GM19043 (cell line): ENCODE measurements around the gene CEP72.
A peak's percentile ranks its signal among the peaks of the same experiment; 100 is the strongest.
"Not testable (repeated sequence)": the region's sequence is repeated elsewhere in the genome, so short reads cannot be mapped to it uniquely, and the experiment has no call there.

Experiments
- ATAC-seq: cut with Tn5 transposase; IDR thresholded peaks from one replicate; pipeline ENCODE4 v1.9.1; 2021; ENCODE audit warnings: low read depth; ENCODE audit not compliant: unreplicated experiment

Gene CEP72

DNA sequence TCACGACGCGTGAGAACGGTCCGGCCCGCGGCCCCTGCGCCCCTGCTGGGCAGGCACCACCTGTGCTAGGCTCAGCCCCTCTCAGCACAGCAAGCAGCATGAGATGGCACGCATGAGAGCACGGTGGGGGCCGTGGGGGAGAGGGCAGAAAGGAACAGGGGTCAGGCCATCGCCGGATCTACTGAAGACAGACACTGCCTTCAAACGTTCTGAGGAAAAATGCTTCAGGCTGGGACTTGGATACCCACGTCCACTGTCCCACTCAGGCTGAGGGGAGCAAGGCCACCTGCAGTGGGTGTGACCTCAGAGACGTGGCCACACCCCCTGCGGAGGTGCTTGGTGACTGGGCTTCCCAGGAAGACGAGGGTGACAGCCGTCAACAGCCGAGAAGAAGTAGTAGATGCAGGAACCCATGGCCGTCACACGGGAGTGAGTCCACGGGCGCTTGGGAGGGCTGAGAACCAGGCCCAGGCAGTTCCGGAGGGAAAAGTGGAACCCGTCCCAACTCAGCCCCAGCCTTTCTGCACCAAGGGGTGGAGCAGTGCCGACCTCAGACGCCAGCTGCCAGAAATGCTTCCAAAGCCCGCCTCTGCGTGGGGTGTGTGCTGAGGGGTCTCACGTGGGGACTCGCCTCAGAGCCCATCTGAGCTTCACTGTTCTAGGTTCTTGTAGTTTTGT lies 68.1 kb downstream of the CEP72 start:
- ATAC-seq = not testable (repeated sequence)

DNA sequence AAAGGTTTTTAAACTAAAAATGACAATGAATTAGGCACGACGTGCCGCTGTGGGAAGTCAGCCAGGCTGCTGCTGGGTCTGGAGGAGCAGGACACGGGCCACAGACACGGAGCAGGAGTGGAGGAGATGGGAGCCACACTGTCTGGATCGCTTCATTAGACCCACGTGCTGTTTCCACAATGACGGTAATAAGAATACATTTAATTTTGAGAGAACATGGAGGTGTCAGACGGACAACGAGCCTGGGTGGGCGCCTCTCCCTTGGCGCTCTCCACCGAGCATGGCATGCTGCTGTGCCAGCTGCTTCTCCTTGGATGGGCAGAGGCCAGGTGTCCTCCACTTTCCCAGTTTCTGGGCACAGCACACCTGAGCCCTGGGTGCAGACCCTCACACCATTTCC lies 68.7 kb downstream of the CEP72 start:
- not testable (repeated sequence) for ATAC-seq

DNA sequence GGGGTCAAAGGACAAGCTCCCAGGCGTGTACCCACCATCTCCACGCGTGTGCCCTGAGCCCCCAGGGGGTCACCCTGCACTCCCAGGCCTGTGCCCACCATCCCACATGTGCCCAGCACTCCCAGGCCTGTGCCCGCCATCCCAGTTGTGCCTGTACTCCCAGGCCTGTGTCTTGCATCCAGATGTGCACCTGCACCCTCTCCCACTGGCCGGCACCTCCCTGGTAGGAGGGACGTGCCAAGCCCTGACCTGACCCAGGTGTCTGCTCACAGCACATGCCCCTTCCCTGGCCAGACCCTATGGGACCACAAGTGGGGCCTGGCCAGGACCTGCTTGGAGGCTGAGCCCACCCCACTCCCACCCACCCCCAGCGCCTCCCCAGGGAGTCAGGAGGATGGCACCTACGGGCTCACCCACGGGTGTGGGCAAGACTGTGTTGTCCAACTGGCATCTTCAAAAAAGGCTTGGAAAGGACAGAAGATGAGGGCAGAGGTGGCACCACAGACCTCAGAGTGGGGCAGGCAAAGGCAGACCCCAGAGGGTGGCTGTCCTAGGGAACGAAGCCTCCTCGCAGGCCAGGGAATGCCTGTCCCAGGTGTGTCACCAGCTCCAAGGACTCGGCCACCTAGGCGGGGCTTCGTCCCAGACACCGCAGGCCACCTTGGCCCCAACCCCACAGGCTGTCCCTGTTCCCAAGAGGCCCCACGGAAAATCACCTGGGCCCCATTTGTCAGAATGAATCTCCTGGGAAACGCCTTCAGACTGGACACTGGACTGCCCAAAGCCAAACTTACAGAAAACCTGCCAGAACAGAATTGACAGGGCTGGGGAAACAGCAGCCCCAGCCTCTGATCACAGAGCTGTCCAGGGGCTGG lies 69.4 kb downstream of the CEP72 start:
- not testable (repeated sequence) for ATAC-seq

DNA sequence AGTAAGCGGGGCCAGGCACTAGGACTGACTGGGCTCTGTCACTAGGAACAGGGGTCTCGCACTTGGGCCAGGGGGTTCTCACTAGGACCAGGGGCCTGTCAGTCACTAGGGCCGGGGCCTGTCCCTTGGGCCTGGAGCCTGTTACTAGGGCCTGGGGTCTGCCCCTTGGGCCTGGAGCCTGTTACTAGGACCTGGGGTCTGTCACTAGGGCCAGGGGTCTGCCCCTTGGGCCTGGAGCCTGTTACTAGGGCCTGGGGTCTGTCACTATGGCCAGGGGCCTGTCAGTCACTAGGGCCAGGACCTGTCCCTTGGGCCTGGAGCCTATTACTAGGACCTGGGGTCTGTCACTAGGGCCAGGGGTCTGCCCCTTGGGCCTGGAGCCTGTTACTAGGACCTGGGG lies 70.1 kb downstream of the CEP72 start:
- ATAC-seq = not testable (repeated sequence)

DNA sequence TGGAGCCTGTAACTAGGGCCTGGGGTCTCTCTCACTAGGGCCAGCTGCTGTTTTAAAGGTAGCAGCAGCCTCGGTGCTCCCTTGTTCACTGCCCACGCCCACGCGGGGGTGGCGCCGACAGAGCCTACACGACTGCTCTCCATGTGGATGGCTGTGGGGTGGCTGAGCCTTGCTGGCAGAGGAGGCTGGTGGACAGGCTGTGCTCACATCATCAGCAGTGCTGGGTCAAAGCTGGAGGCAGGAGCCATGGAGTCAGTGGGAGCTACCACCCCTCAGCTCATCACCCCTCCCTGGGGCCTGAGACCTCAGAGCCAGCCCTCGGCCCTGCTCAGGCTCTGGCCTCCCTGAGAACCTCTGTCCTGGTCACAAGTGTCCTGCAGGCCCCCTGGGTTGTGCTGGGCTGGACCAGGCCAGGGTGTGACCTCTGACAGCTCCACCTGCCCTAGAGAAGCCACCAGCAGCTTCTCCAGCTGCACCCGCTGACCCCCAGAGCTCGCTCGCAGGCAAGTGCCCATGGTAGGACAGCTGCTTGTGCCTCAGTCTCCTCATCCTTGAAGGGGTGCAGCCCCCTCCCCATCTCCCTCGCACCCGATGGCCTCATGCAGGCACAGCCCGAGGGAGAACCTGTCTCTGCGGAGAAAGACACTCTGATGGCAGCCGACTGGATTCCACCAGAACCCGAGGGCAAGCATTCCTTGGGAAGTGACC lies 70.7 kb downstream of the CEP72 start:
- not testable (repeated sequence) for ATAC-seq

DNA sequence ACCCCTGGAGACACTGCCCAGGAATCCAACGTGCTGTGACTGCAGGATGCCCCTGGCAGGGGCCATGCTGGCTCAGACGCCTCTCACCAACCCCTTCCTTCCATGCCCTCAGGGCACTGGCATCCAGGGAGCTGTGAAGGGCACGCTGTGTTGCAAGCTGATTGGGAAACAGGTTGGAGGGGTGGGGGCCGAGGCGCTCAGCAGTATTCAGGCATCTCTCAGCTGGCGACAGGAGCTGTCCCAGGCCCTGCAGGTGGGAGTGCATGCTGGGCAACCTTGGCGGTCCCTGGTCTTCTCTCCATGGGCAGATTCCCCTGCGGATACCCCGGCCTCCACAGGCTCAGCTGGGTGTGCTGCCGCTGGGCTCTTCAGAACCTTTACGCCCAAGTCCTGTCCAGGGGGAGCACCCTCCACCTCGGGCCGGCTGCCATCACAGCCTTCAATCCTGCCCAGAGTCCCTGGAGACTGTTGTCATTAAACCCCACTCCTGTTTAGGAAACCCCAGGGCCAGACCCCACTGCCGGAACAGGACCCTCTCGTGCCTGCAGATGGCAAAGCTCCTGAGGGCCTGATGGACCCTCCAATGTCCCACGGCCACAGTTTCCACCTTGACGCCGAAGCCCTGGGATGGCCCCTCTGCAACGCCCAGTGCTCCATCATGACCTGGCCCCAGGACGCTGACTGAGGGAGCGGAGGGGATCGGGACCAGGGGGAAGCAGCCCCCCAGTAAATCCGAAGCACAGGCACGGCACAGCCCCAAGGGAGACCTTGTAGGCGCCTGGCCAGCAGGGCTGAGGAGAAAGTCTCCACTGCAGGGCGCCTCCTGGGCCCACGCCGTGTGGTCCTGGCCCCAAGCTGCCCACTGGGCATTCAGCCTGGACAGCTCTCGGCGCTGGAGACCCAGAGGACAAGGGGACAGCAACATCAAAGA lies 71.7 kb downstream of the CEP72 start:
- ATAC-seq = no peak

DNA sequence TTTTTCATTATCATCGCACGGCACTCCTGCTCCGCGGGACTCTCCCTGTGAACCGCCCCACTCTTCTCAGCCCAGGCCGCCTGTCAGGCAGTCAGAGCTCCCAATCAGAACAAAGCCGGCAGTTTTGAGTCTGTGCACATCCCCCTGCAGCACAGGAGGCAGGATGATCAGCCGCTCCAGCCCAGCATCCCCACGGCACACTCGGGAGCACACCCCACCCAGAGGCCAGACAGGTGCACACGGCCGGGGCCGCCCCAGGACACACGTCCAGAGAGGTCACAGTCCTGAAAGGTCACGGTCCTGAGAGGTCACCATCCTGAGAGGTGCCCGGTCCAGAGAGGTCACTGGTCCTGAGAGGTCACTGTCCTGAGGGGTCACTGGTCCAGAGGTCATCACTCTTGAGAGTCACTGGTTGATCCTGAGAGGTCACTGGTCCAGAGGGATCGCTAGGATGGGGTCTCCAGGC lies 72.6 kb downstream of the CEP72 start:
- no peak for ATAC-seq

DNA sequence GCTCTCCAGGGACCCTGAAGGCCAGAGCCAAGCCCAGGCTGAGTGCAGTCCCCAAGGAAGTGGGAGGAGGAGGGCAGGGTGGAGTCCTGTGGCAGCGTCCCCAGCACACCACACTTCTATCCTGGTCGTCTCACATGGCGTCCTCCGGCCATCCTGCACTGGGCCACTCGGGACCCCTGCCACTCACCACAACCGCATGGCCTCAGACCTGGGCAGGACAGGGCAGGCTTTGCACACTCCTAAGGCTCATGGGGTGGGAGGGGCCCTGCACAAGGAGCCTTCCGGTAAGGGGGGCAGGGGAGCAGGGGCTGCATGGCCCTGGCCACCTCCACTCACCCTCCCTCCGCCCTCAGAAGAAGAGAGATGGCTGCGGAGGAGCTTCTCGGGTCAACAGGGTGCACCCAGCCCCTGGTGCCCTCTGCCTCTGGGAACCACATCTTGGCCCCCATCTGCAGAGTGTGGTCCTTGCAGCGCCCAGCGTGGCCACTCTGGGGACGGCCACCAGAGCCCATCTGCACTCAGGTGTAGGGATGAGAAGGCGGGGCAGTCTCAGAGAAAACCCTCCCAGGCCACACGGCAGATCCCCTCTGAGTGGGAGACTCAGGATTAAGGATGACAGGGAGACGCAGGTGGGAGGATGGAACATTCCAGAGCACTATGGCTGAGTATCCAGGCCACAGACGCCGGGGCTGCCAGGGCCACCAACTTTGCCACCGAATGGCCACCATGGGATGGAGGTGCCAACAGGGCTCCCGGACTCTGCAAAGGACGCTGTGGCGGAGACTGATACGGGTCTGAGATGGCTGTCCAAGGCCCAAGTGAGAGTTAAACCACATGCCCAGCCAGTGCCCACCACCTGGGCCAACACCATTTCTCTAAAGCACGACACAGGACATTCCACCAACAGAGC lies 73.4 kb downstream of the CEP72 start:
- ATAC-seq = no peak

DNA sequence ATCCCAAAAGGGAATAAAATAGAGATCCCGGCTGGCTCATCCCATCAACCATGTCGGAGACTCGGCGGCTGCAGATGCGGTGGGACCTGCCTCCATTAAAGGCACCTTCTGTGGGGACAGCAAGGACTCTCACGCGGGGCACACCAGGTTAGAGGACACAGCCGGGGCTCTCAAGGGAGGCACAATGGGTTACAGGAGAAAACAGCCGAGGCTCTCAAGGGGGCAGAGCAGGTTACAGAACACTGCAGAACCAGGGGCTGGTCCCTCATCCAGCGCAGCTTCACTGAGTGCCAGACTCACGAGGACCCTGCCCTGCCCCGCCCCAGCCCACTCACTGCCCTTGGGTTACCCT lies 74.0 kb downstream of the CEP72 start:
- ATAC-seq = not testable (repeated sequence)

DNA sequence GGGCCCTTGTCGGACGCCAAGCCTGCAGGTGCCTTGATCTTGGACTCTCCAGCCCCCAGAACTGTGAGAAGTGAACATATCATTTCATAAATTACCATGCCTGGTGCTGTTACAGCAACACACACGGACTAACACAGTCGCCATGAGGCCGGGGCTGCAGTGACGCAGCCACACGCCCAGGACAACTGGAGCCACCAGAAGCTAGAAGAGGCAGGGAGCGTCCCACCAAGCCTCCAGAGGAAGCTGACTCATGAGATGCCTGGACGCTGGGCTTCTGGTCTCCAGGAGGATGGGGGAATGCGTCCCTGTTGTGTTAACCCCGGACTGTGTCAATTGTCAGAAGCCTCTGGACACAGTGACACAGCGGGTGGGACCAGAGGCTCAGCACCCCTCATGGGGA lies 74.8 kb downstream of the CEP72 start:
- ATAC-seq = not testable (repeated sequence)

DNA sequence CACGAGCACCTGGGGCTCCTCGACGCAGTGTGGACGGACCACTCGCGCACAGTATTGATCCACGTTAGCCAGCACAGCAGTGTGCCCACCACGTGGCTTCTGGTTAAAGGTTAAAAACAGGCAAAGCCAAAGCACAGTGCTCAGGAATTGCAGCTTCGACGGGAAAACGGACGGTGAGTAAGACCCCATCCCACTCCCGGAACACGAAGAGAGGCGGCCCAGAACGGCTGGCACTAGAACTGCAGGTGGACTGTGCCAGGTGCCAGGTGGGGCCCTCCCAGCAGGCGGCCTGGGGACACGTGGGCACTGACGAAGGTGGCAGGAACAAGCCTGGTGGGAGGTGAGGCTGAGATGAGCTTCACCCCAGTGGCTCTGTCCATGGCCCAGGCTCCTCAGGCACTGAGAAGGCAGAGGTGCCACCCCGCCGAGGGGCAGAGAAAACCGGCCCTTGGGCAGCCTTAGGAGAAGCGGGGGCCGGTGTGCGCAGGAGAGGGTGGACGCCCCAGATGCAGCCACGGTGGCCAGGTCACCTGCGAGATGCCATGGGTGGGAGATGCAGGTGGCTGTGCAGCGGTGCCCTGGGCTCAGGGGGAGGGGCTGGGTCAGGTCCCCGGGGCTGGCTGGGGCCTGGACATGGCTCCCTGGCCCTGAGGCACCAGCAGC lies 76.3 kb downstream of the CEP72 start:
- ATAC-seq = not testable (repeated sequence)

DNA sequence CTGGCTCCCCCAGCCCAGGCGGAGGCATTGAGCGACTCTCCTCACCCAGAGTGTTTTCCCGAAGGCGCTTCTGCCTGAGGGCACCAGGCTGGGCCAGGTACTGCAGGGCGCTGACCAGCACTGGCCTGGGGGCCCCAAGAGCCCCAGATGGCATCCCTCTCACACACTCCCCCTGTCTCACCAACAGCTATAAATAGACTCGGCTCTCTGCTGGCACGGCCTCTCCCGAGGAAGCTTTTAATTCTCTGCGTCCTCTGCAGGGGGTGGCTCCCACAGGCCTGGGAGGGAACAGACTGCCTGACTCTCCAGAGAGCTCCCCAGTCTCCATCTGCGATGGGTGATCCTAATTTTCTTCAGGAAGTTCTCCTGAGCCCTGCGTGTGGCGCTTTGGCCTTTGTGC lies 78.2 kb downstream of the CEP72 start:
- ATAC-seq = not testable (repeated sequence)

DNA sequence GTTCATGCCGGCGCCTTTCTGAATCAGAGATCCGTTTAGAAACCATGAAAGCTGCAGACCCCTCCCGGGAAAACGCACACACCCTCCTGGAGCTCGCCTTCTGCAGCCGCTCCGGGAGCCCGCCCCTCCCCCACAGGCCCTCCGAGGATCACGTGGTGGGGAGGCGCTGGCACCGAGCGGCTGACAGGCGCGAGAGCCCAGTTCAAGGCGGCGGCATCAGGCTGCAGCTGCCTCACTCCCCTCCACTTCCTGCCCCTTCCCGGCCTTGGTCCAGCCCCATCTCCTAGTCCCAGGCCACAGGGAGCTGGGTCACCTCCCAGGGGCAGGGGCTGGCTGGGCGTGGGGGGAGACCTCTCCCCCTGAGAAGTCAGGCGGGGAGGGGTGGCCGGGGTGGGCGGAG lies 78.9 kb downstream of the CEP72 start:
- not testable (repeated sequence) for ATAC-seq

DNA sequence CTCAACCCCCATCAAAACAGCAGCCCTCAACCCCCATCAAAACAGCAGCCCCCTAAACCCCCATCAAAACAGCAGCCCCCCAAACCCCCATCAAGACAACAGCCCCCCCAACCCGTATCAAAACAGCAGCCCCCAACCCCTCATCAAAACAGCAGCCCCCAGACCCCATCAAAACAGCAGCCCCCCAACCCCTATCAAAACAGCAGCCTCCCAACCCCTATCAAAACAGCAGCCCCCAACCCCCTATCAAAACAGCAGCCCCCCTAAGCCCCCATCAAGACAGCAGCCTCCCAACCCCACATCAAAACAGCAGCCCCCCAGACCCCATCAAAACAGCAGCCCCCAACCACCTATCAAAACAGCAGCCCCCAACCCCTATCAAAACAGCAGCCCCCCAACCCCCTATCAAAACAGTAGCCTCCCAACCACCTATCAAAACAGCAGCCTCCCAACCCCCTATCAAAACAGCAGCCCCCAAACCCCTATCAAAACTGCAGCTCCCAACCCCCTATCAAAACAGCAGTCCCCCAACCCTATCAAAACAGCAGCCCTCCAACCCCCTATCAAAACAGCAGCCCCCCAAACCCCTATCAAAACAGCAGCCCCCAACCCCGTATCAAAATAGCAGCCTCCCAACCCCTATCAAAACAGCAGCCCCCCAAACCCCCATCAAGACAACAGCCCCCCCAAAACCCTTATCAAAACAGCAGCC lies 79.8 kb downstream of the CEP72 start:
- no peak for ATAC-seq

DNA sequence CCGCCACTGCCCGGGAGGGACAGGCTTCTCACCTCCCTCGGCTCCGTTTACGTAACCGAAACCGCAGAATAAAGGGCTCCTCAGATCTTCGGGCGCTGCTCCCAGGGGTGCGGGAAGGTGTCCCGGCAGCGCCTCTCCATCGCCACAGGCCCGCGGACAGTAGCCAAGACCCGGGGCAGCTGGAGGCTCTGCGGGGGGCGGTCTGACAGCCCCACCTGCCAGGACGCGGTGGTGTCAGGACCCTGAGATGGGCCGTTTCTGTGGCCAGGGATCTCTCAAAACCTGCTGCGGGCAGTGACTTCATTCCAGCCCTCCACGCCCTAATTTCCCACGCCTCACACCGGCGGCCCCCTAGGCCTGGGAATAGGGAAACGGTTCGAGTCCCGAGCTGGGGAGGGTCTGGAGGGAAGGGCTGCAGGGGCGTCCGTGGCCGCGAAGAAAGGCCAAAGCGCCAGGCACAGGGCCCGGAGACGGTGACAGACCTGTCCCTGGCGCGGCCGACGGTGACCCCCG lies 80.4 kb downstream of the CEP72 start:
- ATAC-seq = not testable (repeated sequence)

DNA sequence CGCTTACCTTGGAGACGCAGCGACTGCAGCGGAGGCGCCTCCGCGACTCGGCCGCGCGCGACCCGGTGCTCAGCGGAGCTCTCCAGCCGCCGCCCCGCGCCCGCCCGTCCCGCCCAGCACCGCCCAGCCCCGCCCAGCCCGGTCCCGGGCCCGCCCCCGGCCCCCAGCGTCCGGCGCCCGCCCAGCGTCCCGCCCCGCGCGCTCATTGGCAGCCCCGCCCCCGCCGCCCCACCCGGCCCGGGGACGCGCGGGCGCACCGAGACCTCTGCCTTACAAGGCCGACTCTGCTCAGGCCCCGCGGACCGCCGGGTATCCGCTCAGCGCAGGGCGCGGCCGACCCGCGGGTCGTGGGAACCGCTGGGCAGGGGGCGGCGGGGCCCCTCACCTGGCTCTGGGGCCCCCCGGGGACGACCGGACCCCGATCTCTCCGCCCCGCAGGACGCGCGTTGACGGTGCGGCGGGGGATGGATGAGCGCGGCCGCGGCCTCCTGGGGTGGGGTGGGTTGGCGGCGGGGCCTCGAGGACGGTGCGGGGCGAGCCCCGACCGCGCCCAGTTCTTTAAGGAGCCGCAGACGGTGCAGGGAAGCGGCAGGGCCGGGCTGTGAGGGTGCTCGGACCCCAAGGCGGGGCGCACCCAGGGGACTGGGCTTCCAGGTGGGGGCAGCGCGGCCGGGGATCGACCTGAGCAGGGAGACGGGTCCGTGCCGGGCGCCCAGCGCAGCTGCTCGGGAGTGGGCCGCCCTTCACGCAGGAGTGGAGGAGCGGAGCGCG lies 81.3 kb downstream of the CEP72 start, which contains the start of gene TPPP:
TSS of gene TPPP (minus strand) at position 82 of the 771 bp plus-strand sequence. CDS start 15,292 bp downstream, outside the sequence.
- peak; percentile 65 for ATAC-seq

DNA sequence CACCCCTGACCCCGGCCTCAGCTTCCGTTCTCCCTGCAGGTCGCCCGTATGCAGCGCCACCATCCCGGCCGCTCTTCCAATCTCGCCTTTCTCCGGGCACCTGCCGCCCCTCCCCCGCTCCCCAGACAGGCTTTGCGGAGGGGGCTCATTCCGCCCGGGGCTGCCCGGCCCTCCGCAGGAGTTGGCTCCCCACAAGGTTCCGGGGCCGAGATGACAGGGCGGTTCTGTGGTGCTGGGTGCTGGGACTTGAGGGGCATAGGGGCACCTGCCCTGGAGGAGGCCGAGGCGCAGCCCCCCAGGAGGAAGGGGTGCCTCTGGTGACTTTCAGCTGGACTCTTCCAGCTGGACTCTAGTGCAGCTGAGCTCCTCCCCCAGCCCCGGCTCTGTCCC lies 81.9 kb downstream of the CEP72 start:
- ATAC-seq = not testable (repeated sequence)
